Gastroesophageal sphincter (tissue), 4 donors: Measurements from ENCODE around the gene TSHZ2. TPM values are rescaled to one million over a fixed set of nuclear protein-coding genes. Genes with fewer than 3 reads are reported as not detected.
"Not testable (repeated sequence)": the region's sequence is repeated elsewhere in the genome, so short reads cannot be mapped to it uniquely, and the experiment has no call there.

Experiments used
- ATAC-seq: fragments of 150-250 bp; one replicate; pipeline ENCODE4 v1.9.1; 2016; ENCODE audit warnings: mild to moderate bottlenecking, moderate library complexity
- H3K27ac ChIP-seq, 4 donors: fragments of 200-600 bp; sonication (generic) in 3 of 4; 1 replicate in 3 of 4; 2 replicates in 1 of 4; pipeline ENCODE4 v1.5.1; 2016 to 2019
- H3K27me3 ChIP-seq: fragments of 200-600 bp; sonication (generic); one replicate; pipeline ENCODE4 v1.5.1; 2019
- H3K36me3 ChIP-seq, 2 donors: fragments of 200-600 bp; sonication (generic); one replicate each; pipeline ENCODE4 v1.5.1; 2019; ENCODE audit warnings: control low read depth in 1 of 2
- H3K4me1 ChIP-seq, 3 donors: fragments of 200-600 bp; sonication (generic); 1 replicate in 2 of 3; 2 replicates in 1 of 3; pipeline ENCODE4 v1.5.1; 2016 to 2019; ENCODE audit warnings: control low read depth in 2 of 3
- H3K4me3 ChIP-seq, 2 donors: fragments of 200-600 bp; sonication (generic); one replicate each; pipeline ENCODE4 v1.5.1; 2019; ENCODE audit warnings: mild to moderate bottlenecking in 1 of 2, moderate library complexity in 1 of 2
- H3K9me3 ChIP-seq, 3 donors: fragments of 200-600 bp; sonication (generic); one replicate each; pipeline ENCODE4 v1.5.1; 2017 to 2019; ENCODE audit warnings: control low read depth in 2 of 3
- EP300 ChIP-seq: sonication (generic); formaldehyde crosslinking; IDR thresholded peaks from one replicate; pipeline ENCODE4 v1.6.1; 2017; ENCODE audit warnings: antibody characterized with exemption, mild to moderate bottlenecking
- POLR2A ChIP-seq, 2 donors: fragments of 450-650 bp; IDR thresholded peaks; one replicate each; pipeline ENCODE4 v1.6.1; 2017; ENCODE audit warnings: antibody characterized with exemption in 2 of 2, mild to moderate bottlenecking in 2 of 2, moderate library complexity in 1 of 2
- POLR2AphosphoS5 ChIP-seq: sonication (generic); formaldehyde crosslinking; IDR thresholded peaks from one replicate; pipeline ENCODE4 v1.6.1; 2017; ENCODE audit warnings: antibody characterized with exemption
- WGBS, 2 donors: methylation state at CpG; one replicate each; pipeline ENCODE4 v1.1.5; 2018; ENCODE audit warnings: low coverage in 1 of 2; 5-methylcytosine and 5-hydroxymethylcytosine counted together
- total RNA-seq, 4 donors: library from RNA; depleted of rRNA; stranded (reverse); fragments of >200 nt; gene quantifications; one replicate each; pipeline ENCODE4 v1.1.0, GENCODE V29; 2016
- TF ChIP-seq, protein P1 (sequence below), 4 experiments: fragments of 200-600 bp in 2 of 4; fragments of 450-650 bp in 2 of 4; sonication (generic) in 1 of 4; IDR thresholded peaks; one replicate each; pipeline ENCODE4 v1.5.1; 2017 to 2019; ENCODE audit warnings: antibody characterized with exemption in 4 of 4, mild to moderate bottlenecking in 2 of 4, moderate library complexity in 2 of 4

TSHZ2 gene
- total RNA-seq, 4 donors from 2014 or later, result 9.9 to 21.3 (median 12.2) TPM

DNA sequence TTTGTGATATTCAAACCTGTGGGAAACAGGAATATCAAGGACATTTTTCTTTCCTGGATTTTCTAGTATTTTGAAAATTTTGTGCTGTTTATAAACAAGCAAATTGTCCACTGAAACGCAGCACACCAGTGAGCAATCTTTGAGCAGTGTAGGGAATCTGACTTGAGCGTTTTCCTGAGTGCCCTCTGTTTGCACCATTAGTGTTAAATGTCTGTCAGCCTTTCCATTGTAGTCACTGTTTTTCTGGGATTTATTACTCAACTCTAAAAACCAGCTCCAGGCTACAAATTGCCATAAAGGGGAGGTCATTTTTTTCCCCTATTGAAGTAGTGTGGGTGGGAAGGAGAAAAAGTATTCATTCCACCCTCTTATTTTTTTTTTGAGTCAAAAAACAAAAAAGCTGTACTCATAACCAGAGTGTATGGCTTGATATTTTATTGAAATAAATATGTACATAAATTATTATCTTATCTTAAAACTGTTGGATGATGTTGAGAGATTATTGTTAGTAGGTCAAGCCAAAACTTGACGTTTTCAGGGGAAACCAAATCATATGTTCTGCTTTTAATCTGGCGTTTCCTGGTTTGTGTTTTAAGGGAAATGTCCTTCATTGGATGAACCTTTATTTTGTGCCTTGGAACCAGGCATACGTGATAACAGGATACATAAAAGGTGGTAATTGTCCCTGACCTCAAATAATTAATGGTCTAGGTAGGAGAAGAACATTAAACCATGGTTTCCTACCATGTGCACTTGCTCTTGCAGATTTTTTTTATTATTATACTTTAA is 51.8 kb downstream of the TSHZ2 start:
- Histone ChIP-seq H3K27ac (no peak overlapping the region), H3K4me1 (peaks cover 0 to 5% (median 0%) of the 10 kb centered on the region in 3 donors), H3K27me3 (peaks cover 11% of the 10 kb centered on the region), H3K4me3 (no peak overlapping the region), H3K36me3 (no peaks in the 10 kb centered on the region), H3K9me3 (no peaks in the 10 kb centered on the region)
- no peak for TF ChIP-seq POLR2AphosphoS5
- no peak for TF ChIP-seq POLR2A (IDR thresholded peaks at IDR 0.05)
- no peak for TF ChIP-seq EP300
- TF ChIP-seq, protein P1, sequence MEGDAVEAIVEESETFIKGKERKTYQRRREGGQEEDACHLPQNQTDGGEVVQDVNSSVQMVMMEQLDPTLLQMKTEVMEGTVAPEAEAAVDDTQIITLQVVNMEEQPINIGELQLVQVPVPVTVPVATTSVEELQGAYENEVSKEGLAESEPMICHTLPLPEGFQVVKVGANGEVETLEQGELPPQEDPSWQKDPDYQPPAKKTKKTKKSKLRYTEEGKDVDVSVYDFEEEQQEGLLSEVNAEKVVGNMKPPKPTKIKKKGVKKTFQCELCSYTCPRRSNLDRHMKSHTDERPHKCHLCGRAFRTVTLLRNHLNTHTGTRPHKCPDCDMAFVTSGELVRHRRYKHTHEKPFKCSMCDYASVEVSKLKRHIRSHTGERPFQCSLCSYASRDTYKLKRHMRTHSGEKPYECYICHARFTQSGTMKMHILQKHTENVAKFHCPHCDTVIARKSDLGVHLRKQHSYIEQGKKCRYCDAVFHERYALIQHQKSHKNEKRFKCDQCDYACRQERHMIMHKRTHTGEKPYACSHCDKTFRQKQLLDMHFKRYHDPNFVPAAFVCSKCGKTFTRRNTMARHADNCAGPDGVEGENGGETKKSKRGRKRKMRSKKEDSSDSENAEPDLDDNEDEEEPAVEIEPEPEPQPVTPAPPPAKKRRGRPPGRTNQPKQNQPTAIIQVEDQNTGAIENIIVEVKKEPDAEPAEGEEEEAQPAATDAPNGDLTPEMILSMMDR (IDR thresholded peaks at IDR 0.05), result no peak
- ATAC-seq, result no peak
- WGBS, 2 donors, result 47 to 64% methylated on average over 4 to 5 of the region's 5 CpGs

DNA sequence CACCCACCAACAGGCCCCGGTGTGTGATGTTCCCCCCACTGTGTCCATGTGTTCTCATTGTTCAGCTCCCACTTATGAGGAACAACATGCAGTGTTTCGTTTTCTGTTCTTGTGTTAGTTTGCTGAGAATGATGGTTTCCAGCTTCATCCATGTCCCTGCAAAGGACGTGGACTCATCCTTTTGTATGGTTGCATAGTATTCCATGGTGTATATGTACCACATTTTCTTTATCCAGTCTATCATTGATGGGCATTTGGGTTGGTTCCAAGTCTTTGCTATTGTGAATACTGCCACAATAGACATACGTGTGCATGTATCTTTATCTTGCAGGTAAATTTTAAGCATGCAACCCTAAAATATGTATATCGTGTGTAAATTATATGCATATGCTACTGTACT is 52.5 kb downstream of the TSHZ2 start:
- H3K9me3 ChIP-seq, H3K27ac ChIP-seq, H3K4me3 ChIP-seq, H3K4me1 ChIP-seq, ATAC-seq, H3K36me3 ChIP-seq: not testable (repeated sequence)
- H3K27me3 ChIP-seq, result peaks cover 17% of the 10 kb centered on the region
- 98 to 99% methylated on average over 3 to 4 of the region's 5 CpGs for WGBS, 2 donors

- H3K27me3 ChIP-seq, result peaks cover 17% of the 10 kb centered on the region
- no peak for ATAC-seq
- no peak for TF ChIP-seq EP300
- TF ChIP-seq POLR2A (IDR thresholded peaks at IDR 0.05), result no peak
- TF ChIP-seq, protein P1 (IDR thresholded peaks at IDR 0.05), result no peak
- TF ChIP-seq POLR2AphosphoS5, result no peak
These were observed 54.9 kb downstream of the TSHZ2 start for GRCh38 chr20:53027089-53027488.

DNA sequence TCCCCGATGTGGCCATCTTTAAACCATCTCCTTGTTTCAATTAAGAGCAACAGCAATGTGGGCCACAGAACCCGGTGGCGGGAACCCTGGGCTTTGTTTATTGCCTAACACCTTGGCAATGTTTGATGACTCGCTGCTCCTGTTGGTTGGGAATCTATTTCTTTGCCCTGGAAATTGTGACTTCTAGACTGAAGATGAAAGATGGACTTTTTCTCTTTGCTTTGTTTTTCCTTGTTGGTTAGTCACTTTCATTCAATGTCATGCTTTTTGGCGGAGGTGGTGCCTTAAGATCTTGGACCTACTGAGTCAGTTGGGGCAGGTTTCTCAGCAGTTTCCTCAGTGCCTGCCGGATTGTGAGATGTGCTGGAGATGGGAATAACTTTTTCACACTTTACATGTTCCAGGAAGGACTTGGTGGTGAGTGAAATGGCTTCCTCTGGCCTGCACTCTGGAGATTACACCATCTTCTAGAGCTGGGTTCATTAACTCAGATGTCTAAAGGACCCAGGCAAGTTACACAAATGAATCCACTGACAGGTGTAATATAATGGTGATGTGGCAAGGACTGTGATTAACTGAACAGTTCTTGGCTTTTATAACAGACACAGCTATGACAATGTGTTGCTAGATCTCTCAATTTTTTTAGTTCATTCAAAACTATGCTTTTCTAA is 56.3 kb downstream of the TSHZ2 start:
- Histone ChIP-seq H3K27me3 (peaks cover 17% of the 10 kb centered on the region), H3K4me1 (no peaks in the 10 kb centered on the region), H3K9me3 (no peaks in the 10 kb centered on the region), H3K36me3 (no peaks in the 10 kb centered on the region), H3K4me3 (no peak overlapping the region), H3K27ac (no peak overlapping the region)
- no peak for ATAC-seq
- WGBS, 2 donors, result 80 to 96% methylated on average over 2 to 4 of the region's 6 CpGs
- TF ChIP-seq POLR2A (IDR thresholded peaks at IDR 0.05) (no peak), EP300 (no peak), POLR2AphosphoS5 (no peak)
- TF ChIP-seq, protein P1 (IDR thresholded peaks at IDR 0.05), result no peak

More at GRCh38 chr20:53027089-53027488, 54.9 kb downstream of the TSHZ2 start:
- Histone ChIP-seq H3K4me3 (no peak overlapping the region), H3K36me3 (no peaks in the 10 kb centered on the region), H3K9me3 (no peaks in the 10 kb centered on the region), H3K4me1 (no peaks in the 10 kb centered on the region), H3K27ac (no peak overlapping the region)

- no peak for TF ChIP-seq POLR2A (IDR thresholded peaks at IDR 0.05)
- TF ChIP-seq, protein P1 (IDR thresholded peaks at IDR 0.05), result no peak
- TF ChIP-seq POLR2AphosphoS5, result no peak
- Histone ChIP-seq H3K4me3 (no peak overlapping the region), H3K4me1 (no peaks in the 10 kb centered on the region), H3K9me3 (no peaks in the 10 kb centered on the region), H3K36me3 (no peaks in the 10 kb centered on the region), H3K27ac (no peak overlapping the region), H3K27me3 (peaks cover 17% of the 10 kb centered on the region)
- no peak for ATAC-seq
- WGBS, 2 donors, result 52 to 79% methylated on average over 3 of the region's 3 CpGs
These were observed 57.9 kb downstream of the TSHZ2 start for GRCh38 chr20:53030061-53030460.
